Nephron (organoid): ENCODE measurements around the gene ARHGAP30.

Source experiments
- H3K27ac Mint-ChIP-seq, 3 experiments: 2 replicates each; pipeline ENCODE4 v1.8.0; 2020; ENCODE audit warnings: mixed read lengths in 3 of 3, mild to moderate bottlenecking in 2 of 3, moderate library complexity in 1 of 3
- H3K27me3 Mint-ChIP-seq: 2 replicates; pipeline ENCODE4 v1.8.0; 2021; ENCODE audit warnings: low read depth, mild to moderate bottlenecking, moderate library complexity, mixed read lengths
- H3K36me3 Mint-ChIP-seq: 2 replicates; pipeline ENCODE4 v1.8.0; 2020; ENCODE audit warnings: low read depth, mixed read lengths
- H3K4me1 Mint-ChIP-seq: 2 replicates; pipeline ENCODE4 v1.8.0; 2020; ENCODE audit warnings: mixed read lengths
- H3K4me3 Mint-ChIP-seq, 3 experiments: 2 replicates each; pipeline ENCODE4 v1.8.0; 2020; ENCODE audit warnings: mild to moderate bottlenecking in 3 of 3, mixed read lengths in 3 of 3, moderate library complexity in 2 of 3
- H3K9me3 Mint-ChIP-seq: 2 replicates; pipeline ENCODE4 v1.8.0; 2020; ENCODE audit warnings: mixed read lengths
- CTCF ChIP-seq, 3 experiments: fragments of 200-600 bp; sonication (generic); IDR thresholded peaks; one replicate each; pipeline ENCODE4 v1.5.0; 2021; ENCODE audit warnings: antibody characterized with exemption in 3 of 3; ENCODE audit not compliant: unreplicated experiment in 3 of 3

The ARHGAP30 gene

GRCh38 chr1:161092621-161093028, 22.9 kb upstream of the ARHGAP30 start:
- no peak overlapping the region for H3K4me3 Mint-ChIP-seq
- H3K36me3 Mint-ChIP-seq: no peaks in the 10 kb centered on the region
- H3K27me3 Mint-ChIP-seq: peaks cover 18% of the 10 kb centered on the region
- peaks cover 6% of the 10 kb centered on the region for H3K4me1 Mint-ChIP-seq
- H3K9me3 Mint-ChIP-seq: no peaks in the 10 kb centered on the region
- no peak for TF ChIP-seq CTCF (IDR thresholded peaks at IDR 0.05; ENCODE audit: unreplicated experiment in 3 of 3)
- no peak overlapping the region for H3K27ac Mint-ChIP-seq

GRCh38 chr1:161091796-161092507, 22.3 kb upstream of the ARHGAP30 start:
- Mint-ChIP-seq H3K9me3 (no peaks in the 10 kb centered on the region), H3K4me3 (no peak overlapping the region), H3K27me3 (peaks cover 15% of the 10 kb centered on the region), H3K4me1 (no peaks in the 10 kb centered on the region), H3K36me3 (no peaks in the 10 kb centered on the region), H3K27ac (no peak overlapping the region)
- no peak for TF ChIP-seq CTCF (IDR thresholded peaks at IDR 0.05; ENCODE audit: unreplicated experiment in 3 of 3)

DNA sequence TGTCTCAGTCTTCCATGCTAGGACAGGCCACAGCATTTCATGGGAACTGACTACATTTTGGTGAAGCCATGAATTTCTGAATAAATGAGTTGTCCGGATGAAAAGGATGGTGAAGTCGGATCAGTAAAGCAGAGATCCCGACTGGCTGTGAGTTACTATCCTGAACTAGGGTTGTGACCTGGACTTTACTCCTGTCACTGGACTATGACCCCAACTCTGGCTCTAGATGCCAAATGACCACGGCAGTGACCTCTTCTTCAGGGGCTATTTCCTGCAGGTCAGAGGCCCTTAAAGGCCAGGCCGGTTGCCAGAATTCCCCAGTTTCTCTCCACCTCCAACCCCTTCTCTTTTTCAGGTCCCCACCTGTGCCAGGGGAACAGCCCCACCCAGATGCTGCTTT, 21.4 kb upstream of the ARHGAP30 start:
- Mint-ChIP-seq H3K4me3 (no peak overlapping the region), H3K27me3 (peaks cover 15% of the 10 kb centered on the region), H3K9me3 (no peaks in the 10 kb centered on the region), H3K36me3 (no peaks in the 10 kb centered on the region), H3K27ac (no peak overlapping the region), H3K4me1 (no peaks in the 10 kb centered on the region)
- TF ChIP-seq CTCF (IDR thresholded peaks at IDR 0.05; ENCODE audit: unreplicated experiment in 3 of 3): no peak

DNA sequence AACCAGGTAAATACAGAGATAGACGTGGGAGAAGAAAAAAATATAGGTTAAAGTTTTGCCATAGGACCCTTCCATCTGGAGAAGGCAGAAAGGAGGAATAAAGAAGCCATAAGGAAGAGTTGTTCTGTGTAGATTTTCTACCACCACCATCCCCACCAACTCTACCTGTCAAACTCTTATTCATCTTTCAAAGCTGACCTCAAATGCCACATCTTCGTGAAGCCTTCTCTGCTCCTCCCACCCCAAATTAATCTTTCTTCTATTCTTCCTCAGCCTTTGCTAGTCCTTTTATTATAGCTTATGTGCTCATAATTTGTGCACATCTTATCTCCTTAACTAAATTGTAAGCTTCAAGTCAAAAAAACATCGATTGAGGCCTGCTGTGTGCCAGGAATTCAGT, 20.9 kb upstream of the ARHGAP30 start:
- H3K4me1 Mint-ChIP-seq: no peaks in the 10 kb centered on the region
- no peak for TF ChIP-seq CTCF (IDR thresholded peaks at IDR 0.05; ENCODE audit: unreplicated experiment in 3 of 3)
- no peak overlapping the region for H3K27ac Mint-ChIP-seq
- peaks cover 18% of the 10 kb centered on the region for H3K27me3 Mint-ChIP-seq
- H3K9me3 Mint-ChIP-seq: no peaks in the 10 kb centered on the region
- no peak overlapping the region for H3K4me3 Mint-ChIP-seq
- H3K36me3 Mint-ChIP-seq: no peaks in the 10 kb centered on the region

- peaks cover 14% of the 10 kb centered on the region for H3K27me3 Mint-ChIP-seq
- no peaks in the 10 kb centered on the region for H3K36me3 Mint-ChIP-seq
- no peaks in the 10 kb centered on the region for H3K9me3 Mint-ChIP-seq
- no peak overlapping the region for H3K27ac Mint-ChIP-seq
- no peak overlapping the region for H3K4me3 Mint-ChIP-seq
- H3K4me1 Mint-ChIP-seq: no peaks in the 10 kb centered on the region
- no peak for TF ChIP-seq CTCF (IDR thresholded peaks at IDR 0.05; ENCODE audit: unreplicated experiment in 3 of 3)
Observed at GRCh38 chr1:161089938-161090337, 20.2 kb upstream of the ARHGAP30 start.

DNA sequence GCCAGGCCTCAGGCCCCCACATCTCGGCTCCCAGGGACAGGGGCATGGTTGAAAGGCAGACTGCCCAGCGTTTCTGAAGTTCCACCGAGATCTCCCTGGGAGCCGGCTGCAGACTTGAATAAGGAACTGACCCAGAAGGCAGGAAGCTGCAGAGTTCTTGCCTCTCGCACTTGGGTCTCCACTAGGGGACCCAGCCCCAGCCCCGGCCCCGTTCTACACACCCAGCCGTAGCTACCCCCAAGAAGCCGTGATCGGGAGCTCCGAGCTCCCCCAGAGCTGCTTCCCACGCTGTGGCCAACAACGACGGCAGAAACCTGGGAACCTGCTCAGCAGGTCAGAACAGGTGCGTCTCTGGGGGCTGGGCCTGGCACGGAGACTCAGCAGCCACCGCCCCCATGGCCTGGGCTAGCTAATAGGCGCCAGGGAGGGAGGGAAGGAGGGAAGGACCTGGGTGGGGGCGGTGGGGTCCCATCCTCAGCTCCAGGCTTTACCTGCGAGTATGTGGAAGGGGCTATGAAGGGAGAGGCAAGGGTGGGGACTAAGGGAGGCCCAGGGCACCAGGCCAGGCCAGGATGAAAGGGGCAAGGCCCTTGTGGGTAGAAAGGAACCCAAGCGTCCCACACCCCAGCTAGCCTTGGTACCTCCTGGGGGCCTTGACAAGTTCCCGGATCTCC, 19.7 kb upstream of the ARHGAP30 start, which contains the start of gene NECTIN4:
NECTIN4 (minus strand) TSS at position 308 of the 674 bp plus-strand sequence; CDS start at position 46, 262 bp downstream.
- H3K27ac Mint-ChIP-seq: no peak within 1 kb of the TSS
- no peak for TF ChIP-seq CTCF (IDR thresholded peaks at IDR 0.05; ENCODE audit: unreplicated experiment in 3 of 3)
- H3K4me1 Mint-ChIP-seq: no peaks in the 10 kb centered on the region
- H3K4me3 Mint-ChIP-seq: no peak within 1 kb of the TSS
- H3K36me3 Mint-ChIP-seq: no peaks in the 10 kb centered on the region
- H3K9me3 Mint-ChIP-seq: no peaks in the 10 kb centered on the region
- H3K27me3 Mint-ChIP-seq: peaks cover 14% of the 10 kb centered on the region
